ENCODE data around the gene TELO2. TPM values are rescaled to one million over a fixed set of nuclear protein-coding genes. Genes with fewer than 3 reads are reported as not detected.

The TELO2 gene
- total and polyA plus RNA-seq, 12 donors = 14.5 to 50.5 (median 20.8) TPM

DNA sequence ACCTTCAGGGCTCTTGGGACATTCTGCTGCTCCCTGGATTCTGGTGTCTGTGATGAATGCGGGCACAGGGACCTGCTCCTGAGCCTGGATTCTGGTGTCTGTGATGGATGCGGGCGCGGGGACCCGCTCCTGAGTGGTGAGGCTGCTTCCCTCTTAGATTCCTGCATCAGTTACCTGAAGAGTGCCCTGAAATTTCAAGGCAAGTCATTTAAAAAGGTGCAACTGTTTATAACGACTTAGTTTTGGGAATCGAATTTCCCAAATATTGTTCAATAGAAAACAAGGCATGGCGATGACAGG is 47.3 kb downstream of the TELO2 start:
- H3K27ac ChIP-seq = peak overlapping the region in 6 of 10 donors; percentile 46 to 99 (median 93)
- no peaks in the 10 kb centered on the region for H3K9me3 ChIP-seq
- intact Hi-C loops (cut with DNase I) = loop anchor here in 3 of 10 donors (10.0 kb wide), 3 partner anchors 46 to 494 kb away; partner anchors contain the start of genes TELO2 (in 2 of the 3) and UQCC4 (in 1 of the 3)
- TF ChIP-seq, protein P1, sequence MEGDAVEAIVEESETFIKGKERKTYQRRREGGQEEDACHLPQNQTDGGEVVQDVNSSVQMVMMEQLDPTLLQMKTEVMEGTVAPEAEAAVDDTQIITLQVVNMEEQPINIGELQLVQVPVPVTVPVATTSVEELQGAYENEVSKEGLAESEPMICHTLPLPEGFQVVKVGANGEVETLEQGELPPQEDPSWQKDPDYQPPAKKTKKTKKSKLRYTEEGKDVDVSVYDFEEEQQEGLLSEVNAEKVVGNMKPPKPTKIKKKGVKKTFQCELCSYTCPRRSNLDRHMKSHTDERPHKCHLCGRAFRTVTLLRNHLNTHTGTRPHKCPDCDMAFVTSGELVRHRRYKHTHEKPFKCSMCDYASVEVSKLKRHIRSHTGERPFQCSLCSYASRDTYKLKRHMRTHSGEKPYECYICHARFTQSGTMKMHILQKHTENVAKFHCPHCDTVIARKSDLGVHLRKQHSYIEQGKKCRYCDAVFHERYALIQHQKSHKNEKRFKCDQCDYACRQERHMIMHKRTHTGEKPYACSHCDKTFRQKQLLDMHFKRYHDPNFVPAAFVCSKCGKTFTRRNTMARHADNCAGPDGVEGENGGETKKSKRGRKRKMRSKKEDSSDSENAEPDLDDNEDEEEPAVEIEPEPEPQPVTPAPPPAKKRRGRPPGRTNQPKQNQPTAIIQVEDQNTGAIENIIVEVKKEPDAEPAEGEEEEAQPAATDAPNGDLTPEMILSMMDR (IDR thresholded peaks at IDR 0.05) = no peak
- DNase-seq (no peak), ATAC-seq (no peak)
- peaks cover 0 to 85% (median 33%) of the 10 kb centered on the region in 9 donors for H3K36me3 ChIP-seq
- WGBS, 2 donors = 81 to 93% methylated on average over 8 of the region's 8 CpGs
- H3K4me1 ChIP-seq = peaks cover 48 to 100% (median 95%) of the 10 kb centered on the region in 9 donors
- no peak overlapping the region for H3K4me3 ChIP-seq
- peaks cover 0 to 7% (median 0%) of the 10 kb centered on the region in 7 donors for H3K27me3 ChIP-seq

GRCh38 chr16:1541293-1542165 is 48.4 kb downstream of the TELO2 start:
- no peaks in the 10 kb centered on the region for H3K9me3 ChIP-seq
- peaks cover 0 to 85% (median 33%) of the 10 kb centered on the region in 9 donors for H3K36me3 ChIP-seq
- H3K27me3 ChIP-seq = no peaks in the 10 kb centered on the region
- TF ChIP-seq, protein P1 (IDR thresholded peaks at IDR 0.05) = no peak
- peak overlapping the region in 3 of 10 donors; percentile 13 to 22 (median 14) for H3K4me3 ChIP-seq
- H3K27ac ChIP-seq = peak overlapping the region; percentile 30 to 99 (median 96)
- DNase-seq (no peak), ATAC-seq (no peak)
- 77 to 80% methylated on average over 41 of the region's 41 CpGs for WGBS, 2 donors
- intact Hi-C loops (cut with DNase I) = loop anchor here in 3 of 10 donors (10.0 kb wide), 3 partner anchors 47 to 493 kb away; partner anchors contain the start of genes TELO2 (in 2 of the 3) and UQCC4 (in 1 of the 3)
- peaks cover 57 to 100% (median 97%) of the 10 kb centered on the region in 9 donors for H3K4me1 ChIP-seq

- TF ChIP-seq, protein P1 (IDR thresholded peaks at IDR 0.05) = no peak
- intact Hi-C loops (cut with DNase I) = loop anchor here in 3 of 10 donors (10.0 kb wide), 3 partner anchors 47 to 493 kb away; partner anchors contain the start of genes TELO2 (in 2 of the 3) and UQCC4 (in 1 of the 3)
- no peak overlapping the region for H3K4me3 ChIP-seq
- peaks cover 59 to 100% (median 98%) of the 10 kb centered on the region in 9 donors for H3K4me1 ChIP-seq
- no peak for DNase-seq
- no peaks in the 10 kb centered on the region for H3K9me3 ChIP-seq
- WGBS, 2 donors = 79 to 82% methylated on average over 2 of the region's 2 CpGs
- H3K27ac ChIP-seq = peak overlapping the region; percentile 30 to 99 (median 96)
- H3K27me3 ChIP-seq = no peaks in the 10 kb centered on the region
- peaks cover 0 to 85% (median 30%) of the 10 kb centered on the region in 9 donors for H3K36me3 ChIP-seq
- ATAC-seq = no peak
Measured at GRCh38 chr16:1542166-1542500, 49.0 kb downstream of the TELO2 start.

DNA sequence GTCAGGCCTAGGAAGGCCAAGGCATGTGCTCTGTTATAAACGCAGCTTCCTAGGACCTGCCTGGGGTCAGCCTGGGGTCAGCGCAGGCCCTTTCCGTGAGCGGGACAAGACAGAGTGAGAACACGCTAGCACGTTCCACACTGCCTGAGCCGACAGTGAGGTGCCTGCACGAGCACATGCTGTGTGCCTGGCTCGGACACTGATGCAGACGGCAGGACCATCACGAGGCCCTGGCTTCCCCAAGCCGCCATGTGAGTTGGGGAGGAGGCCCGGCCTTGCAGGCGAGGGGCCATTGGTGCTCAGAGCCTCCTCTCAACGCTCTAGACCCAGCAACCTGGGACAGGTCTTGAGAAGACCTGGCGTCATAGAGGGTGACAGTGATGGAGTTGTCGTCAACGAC is 49.4 kb downstream of the TELO2 start:
- 78 to 82% methylated on average over 18 of the region's 18 CpGs for WGBS, 2 donors
- H3K27ac ChIP-seq = peak overlapping the region in 9 of 10 donors; percentile 86 to 99 (median 97)
- no peaks in the 10 kb centered on the region for H3K27me3 ChIP-seq
- peak overlapping the region in 1 of 10 donors; percentile 5 for H3K4me3 ChIP-seq
- intact Hi-C loops (cut with DNase I) = loop anchor here in 3 of 10 donors (10.0 kb wide), 3 partner anchors 48 to 492 kb away; partner anchors contain the start of genes TELO2 (in 2 of the 3) and UQCC4 (in 1 of the 3)
- H3K36me3 ChIP-seq = peaks cover 0 to 81% (median 26%) of the 10 kb centered on the region in 9 donors
- H3K9me3 ChIP-seq = no peaks in the 10 kb centered on the region
- TF ChIP-seq, protein P1 (IDR thresholded peaks at IDR 0.05) = no peak
- H3K4me1 ChIP-seq = peaks cover 62 to 100% (median 98%) of the 10 kb centered on the region in 9 donors
- ATAC-seq (no peak), DNase-seq (no peak)
